Neural crest cell (in vitro differentiated cells): ENCODE data around the gene UBE2I. TPM values are rescaled to one million over a fixed set of nuclear protein-coding genes. Genes with fewer than 3 reads are reported as not detected.

Experiments used
- DNase-seq: peaks from one replicate; pipeline ENCODE4 v3.0.0; 2021; ENCODE audit warnings: low read depth, mixed read lengths, low spot score
- H3K27ac Mint-ChIP-seq: one replicate; pipeline ENCODE4 v1.8.0; 2021; ENCODE audit warnings: mild to moderate bottlenecking, mixed read lengths; ENCODE audit not compliant: unreplicated experiment
- H3K27me3 Mint-ChIP-seq: 2 replicates; pipeline ENCODE4 v1.8.0; 2021; ENCODE audit warnings: low read depth, mild to moderate bottlenecking, mixed read lengths
- H3K36me3 Mint-ChIP-seq: 2 replicates; pipeline ENCODE4 v1.8.0; 2021; ENCODE audit warnings: low read depth, mild to moderate bottlenecking, mixed read lengths
- H3K4me1 Mint-ChIP-seq: 2 replicates; pipeline ENCODE4 v1.8.0; 2021; ENCODE audit warnings: mixed read lengths
- H3K4me3 Mint-ChIP-seq: one replicate; pipeline ENCODE4 v1.8.0; 2021; ENCODE audit warnings: mild to moderate bottlenecking, mixed read lengths
- H3K9me3 Mint-ChIP-seq: 2 replicates; pipeline ENCODE4 v1.8.0; 2021; ENCODE audit warnings: mixed read lengths
- total RNA-seq: library from RNA; stranded (reverse); gene quantifications from 2 replicates; pipeline ENCODE4 v1.2.1, GENCODE V29; 2021
- TF ChIP-seq, protein P1 (sequence below): fragments of 200-600 bp; sonication (generic); conservative IDR thresholded peaks from 2 replicates; pipeline ENCODE4 v1.5.0; 2021; ENCODE audit warnings: antibody characterized with exemption, mild to moderate bottlenecking

The UBE2I gene
- total RNA-seq, 1 donor from 2014 or later: 301 TPM

DNA sequence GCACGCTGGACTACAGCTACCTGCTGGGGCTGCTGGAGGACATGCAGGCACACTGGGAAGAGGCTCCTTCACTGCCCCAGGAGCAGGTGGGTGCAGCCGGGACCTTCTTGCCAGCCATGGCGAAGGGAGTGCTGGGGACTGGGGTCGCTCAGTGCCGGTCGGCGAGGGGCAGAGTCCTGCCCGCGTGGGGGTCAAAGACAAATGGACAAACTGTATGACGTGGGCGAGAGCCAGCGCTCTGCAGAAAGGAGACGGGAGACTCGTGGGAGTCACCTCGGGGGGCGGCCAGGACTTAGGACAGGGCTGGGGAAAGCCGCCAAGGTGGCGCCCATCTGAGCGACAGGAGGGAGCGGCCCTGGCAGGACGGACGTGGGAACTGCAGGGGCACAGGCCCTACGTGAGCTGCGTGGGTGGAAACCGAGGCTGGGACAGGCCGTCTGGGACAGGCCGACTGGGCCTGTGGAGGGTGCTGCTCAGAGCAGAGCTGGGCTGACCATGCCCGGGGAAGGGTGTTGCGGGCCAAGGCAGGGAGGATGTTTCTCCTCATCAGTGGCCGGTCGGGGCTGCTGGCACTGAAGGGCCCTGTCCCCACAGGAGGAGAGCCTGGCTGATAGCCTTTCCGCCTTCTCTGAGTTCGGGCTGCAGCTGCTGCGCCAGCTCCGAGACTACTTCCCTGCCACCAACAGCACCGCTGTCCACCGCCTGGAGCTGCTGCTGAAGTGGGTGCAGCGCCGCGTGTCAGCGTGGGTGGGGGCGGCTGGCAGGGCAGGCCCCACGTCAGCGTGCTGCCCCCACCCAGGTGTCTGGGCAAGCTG, 34.2 kb downstream of the UBE2I start:
- TF ChIP-seq, protein P1, sequence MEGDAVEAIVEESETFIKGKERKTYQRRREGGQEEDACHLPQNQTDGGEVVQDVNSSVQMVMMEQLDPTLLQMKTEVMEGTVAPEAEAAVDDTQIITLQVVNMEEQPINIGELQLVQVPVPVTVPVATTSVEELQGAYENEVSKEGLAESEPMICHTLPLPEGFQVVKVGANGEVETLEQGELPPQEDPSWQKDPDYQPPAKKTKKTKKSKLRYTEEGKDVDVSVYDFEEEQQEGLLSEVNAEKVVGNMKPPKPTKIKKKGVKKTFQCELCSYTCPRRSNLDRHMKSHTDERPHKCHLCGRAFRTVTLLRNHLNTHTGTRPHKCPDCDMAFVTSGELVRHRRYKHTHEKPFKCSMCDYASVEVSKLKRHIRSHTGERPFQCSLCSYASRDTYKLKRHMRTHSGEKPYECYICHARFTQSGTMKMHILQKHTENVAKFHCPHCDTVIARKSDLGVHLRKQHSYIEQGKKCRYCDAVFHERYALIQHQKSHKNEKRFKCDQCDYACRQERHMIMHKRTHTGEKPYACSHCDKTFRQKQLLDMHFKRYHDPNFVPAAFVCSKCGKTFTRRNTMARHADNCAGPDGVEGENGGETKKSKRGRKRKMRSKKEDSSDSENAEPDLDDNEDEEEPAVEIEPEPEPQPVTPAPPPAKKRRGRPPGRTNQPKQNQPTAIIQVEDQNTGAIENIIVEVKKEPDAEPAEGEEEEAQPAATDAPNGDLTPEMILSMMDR: no peak
- Mint-ChIP-seq H3K27me3 (peaks cover 16% of the 10 kb centered on the region), H3K4me3 (peak overlapping the region; percentile 89), H3K9me3 (no peaks in the 10 kb centered on the region), H3K36me3 (no peaks in the 10 kb centered on the region), H3K4me1 (peaks cover 9% of the 10 kb centered on the region), H3K27ac (peak overlapping the region; percentile 75)
- DNase-seq: no peak

DNA sequence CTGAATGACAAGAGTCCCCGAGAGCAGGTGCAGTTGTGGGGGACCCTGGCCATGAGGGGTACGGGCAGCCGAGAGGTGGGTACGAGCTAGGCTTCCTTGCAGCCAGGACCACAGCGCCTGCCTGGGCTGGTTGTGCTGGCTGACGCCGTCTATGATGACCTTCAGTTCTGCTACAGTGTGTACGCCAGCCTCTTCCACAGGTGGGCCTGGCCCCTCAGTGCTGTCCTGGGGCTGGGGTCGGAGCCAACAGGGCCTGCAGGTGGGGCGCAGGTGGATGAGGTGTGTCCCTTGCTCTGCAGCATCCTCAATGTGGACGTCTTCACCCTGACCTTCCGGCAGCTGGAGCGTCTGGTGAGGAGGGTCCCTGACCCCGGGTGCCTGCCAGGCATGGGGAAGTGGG, 35.1 kb downstream of the UBE2I start:
- TF ChIP-seq, protein P1: no peak
- peaks cover 9% of the 10 kb centered on the region for H3K4me1 Mint-ChIP-seq
- H3K9me3 Mint-ChIP-seq: no peaks in the 10 kb centered on the region
- no peak overlapping the region for H3K4me3 Mint-ChIP-seq
- no peaks in the 10 kb centered on the region for H3K36me3 Mint-ChIP-seq
- DNase-seq: no peak
- no peak overlapping the region for H3K27ac Mint-ChIP-seq
- peaks cover 16% of the 10 kb centered on the region for H3K27me3 Mint-ChIP-seq

DNA sequence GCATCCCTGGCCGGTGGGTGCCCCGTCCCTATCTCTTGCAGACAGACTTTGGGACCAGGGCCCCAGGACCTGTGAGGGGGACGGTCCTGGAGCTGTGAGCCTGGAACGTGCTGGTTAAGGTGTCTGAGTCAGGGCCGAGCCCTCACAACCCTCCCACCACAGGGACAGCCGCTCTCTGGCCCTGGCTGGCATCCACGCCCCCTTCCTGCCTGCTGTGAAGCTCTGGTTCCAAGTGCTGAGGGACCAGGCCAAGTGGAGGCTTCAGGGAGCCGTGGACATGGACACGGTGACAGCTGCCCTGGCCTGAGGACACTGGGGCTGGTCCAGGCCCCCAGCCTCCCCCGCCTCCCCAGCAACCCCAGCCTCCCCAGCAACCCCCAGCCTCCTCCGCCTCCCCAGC, 35.7 kb downstream of the UBE2I start:
- no peak for DNase-seq
- Mint-ChIP-seq H3K36me3 (no peaks in the 10 kb centered on the region), H3K9me3 (no peaks in the 10 kb centered on the region), H3K4me1 (peaks cover 9% of the 10 kb centered on the region), H3K27ac (no peak overlapping the region), H3K4me3 (no peak overlapping the region), H3K27me3 (peaks cover 16% of the 10 kb centered on the region)
- TF ChIP-seq, protein P1: no peak

DNA sequence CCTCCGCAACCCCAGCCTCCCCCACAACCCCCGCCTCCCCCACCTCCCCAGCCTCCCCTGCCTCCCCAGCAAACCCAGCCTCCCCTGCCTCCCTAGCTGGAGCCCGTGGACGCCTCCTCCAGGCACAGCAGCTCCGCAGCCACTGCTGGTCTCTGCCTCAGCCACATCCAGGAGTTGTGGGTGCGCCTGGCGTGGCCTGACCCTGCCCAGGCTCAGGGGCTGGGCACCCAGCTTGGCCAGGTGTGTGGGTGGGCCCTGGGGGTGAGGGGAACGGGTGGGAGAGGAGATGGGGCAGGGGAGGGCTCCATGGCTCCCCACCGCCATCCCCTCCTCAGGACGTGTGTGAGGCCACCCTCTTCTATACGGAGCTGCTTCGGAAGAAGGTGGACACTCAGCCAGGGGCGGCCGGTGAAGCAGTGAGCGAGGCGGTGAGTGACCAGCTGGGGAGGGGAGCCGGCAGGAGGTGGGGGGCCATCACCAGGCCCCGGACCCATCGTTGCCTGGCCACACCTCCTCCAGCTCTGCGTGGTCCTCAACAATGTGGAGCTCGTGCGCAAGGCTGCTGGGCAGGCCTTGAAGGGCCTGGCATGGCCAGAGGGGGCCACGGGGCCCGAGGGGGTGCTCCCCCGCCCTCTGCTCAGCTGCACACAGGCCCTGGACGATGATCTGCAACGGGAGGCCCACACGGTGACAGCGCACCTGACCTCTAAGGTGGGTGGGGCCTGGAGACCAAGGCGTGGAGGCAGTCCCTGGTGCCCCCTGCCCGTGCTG, 36.4 kb downstream of the UBE2I start:
- Mint-ChIP-seq H3K27me3 (peaks cover 13% of the 10 kb centered on the region), H3K36me3 (no peaks in the 10 kb centered on the region), H3K4me3 (no peak overlapping the region), H3K4me1 (peaks cover 9% of the 10 kb centered on the region), H3K27ac (no peak overlapping the region), H3K9me3 (no peaks in the 10 kb centered on the region)
- TF ChIP-seq, protein P1: no peak
- no peak for DNase-seq

DNA sequence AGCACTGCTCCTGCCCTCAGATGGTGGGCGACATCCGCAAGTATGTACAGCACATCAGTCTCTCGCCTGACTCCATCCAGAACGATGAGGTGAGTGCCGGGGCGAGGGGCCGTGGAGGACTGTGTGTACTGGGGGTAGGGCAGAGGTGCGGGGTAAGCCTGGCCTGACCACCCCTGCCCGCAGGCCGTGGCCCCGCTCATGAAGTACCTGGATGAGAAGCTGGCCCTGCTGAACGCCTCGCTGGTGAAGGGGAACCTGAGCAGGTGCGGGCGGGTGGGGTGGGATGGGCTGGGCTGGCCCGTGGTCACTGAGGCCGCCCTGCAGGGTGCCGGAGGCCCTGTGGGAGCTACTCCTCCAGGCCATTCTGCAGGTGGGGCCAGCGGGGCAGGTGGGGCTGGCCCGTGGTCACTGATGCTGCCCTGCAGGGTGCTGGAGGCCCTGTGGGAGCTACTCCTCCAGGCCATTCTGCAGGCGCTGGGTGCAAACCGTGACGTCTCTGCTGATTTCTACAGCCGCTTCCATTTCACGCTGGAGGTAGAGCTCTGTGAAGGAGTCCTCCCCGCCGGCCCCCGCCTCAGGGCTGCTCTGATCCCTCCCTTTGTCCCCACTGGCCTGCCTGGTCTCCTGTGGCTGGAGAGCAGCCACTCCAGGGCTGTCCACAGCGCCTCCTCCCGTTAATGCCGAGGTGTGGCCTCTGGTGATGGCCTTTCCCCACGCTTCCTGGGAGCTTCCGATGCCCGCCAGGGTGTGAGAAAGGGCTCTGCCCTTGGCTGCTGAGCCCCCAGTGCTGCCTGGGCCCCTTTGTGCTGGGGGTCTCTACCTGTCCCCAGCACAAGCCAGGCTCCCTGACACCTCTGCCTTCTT, 37.2 kb downstream of the UBE2I start:
- H3K27ac Mint-ChIP-seq: no peak overlapping the region
- TF ChIP-seq, protein P1: no peak
- H3K9me3 Mint-ChIP-seq: no peaks in the 10 kb centered on the region
- DNase-seq: no peak
- peaks cover 13% of the 10 kb centered on the region for H3K27me3 Mint-ChIP-seq
- peaks cover 9% of the 10 kb centered on the region for H3K4me1 Mint-ChIP-seq
- H3K4me3 Mint-ChIP-seq: peak overlapping the region; percentile 44
- H3K36me3 Mint-ChIP-seq: no peaks in the 10 kb centered on the region
